Liver (tissue), 3 donors: Measurements from ENCODE around the gene LRRC9.

Experiments used
- FOXA1 ChIP-seq: IDR thresholded peaks from 2 replicates; pipeline ENCODE4 v1.6.1; 2016; ENCODE audit warnings: antibody characterized with exemption
- GABPA ChIP-seq, 2 donors: IDR thresholded peaks in 1 of 2; conservative IDR thresholded peaks in 1 of 2; 2 replicates each; pipeline ENCODE4 v1.6.1; 2016; ENCODE audit warnings: antibody characterized with exemption in 2 of 2, mild to moderate bottlenecking in 1 of 2, moderate library complexity in 1 of 2
- JUND ChIP-seq, 2 donors: IDR thresholded peaks; 2 replicates each; pipeline ENCODE4 v1.6.1; 2016; ENCODE audit warnings: antibody characterized with exemption in 2 of 2
- MAX ChIP-seq: IDR thresholded peaks from 2 replicates; pipeline ENCODE4 v1.6.1; 2016; ENCODE audit warnings: antibody characterized with exemption
- RAD21 ChIP-seq, 2 donors: IDR thresholded peaks; 2 replicates each; pipeline ENCODE4 v1.6.1; 2016; ENCODE audit warnings: antibody characterized with exemption in 2 of 2, mild to moderate bottlenecking in 2 of 2
- REST ChIP-seq: IDR thresholded peaks from 2 replicates; pipeline ENCODE4 v1.6.1; 2016; ENCODE audit warnings: antibody characterized with exemption, mild to moderate bottlenecking
- RXRA ChIP-seq, 2 donors: IDR thresholded peaks; 2 replicates each; pipeline ENCODE4 v1.6.1; 2017 to 2018; ENCODE audit warnings: antibody characterized with exemption in 2 of 2, mild to moderate bottlenecking in 1 of 2
- SP1 ChIP-seq: IDR thresholded peaks from 2 replicates; pipeline ENCODE4 v1.6.1; 2018; ENCODE audit warnings: antibody characterized with exemption, mild to moderate bottlenecking
- TAF1 ChIP-seq: conservative IDR thresholded peaks from 2 replicates; pipeline ENCODE4 v1.6.1; 2016; ENCODE audit warnings: antibody characterized with exemption, mild to moderate bottlenecking
- YY1 ChIP-seq: IDR thresholded peaks from 2 replicates; pipeline ENCODE4 v1.6.1; 2016; ENCODE audit warnings: antibody characterized with exemption, mild to moderate bottlenecking
- TF ChIP-seq, protein P1 (sequence below): fragments of 150-350 bp; IDR thresholded peaks from 2 replicates; pipeline ENCODE4 v1.5.1; 2017; ENCODE audit warnings: improper control_type of control experiment, low read depth, low read length; ENCODE audit not compliant: missing input control
- TF ChIP-seq, protein P2 (sequence below): IDR thresholded peaks from 2 replicates; pipeline ENCODE4 v1.6.1; 2016; ENCODE audit warnings: antibody characterized with exemption
- donor health status: healthy.
- donor health status: healthy.

- TF ChIP-seq, protein P1, sequence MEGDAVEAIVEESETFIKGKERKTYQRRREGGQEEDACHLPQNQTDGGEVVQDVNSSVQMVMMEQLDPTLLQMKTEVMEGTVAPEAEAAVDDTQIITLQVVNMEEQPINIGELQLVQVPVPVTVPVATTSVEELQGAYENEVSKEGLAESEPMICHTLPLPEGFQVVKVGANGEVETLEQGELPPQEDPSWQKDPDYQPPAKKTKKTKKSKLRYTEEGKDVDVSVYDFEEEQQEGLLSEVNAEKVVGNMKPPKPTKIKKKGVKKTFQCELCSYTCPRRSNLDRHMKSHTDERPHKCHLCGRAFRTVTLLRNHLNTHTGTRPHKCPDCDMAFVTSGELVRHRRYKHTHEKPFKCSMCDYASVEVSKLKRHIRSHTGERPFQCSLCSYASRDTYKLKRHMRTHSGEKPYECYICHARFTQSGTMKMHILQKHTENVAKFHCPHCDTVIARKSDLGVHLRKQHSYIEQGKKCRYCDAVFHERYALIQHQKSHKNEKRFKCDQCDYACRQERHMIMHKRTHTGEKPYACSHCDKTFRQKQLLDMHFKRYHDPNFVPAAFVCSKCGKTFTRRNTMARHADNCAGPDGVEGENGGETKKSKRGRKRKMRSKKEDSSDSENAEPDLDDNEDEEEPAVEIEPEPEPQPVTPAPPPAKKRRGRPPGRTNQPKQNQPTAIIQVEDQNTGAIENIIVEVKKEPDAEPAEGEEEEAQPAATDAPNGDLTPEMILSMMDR: peak; percentile 2
- TF ChIP-seq GABPA (IDR thresholded peaks at IDR 0.05 in 1 of 2, conservative IDR thresholded peaks at IDR 0.05 in 1 of 2): no peak
- no peak for TF ChIP-seq RAD21 (IDR thresholded peaks at IDR 0.05)
- no peak for TF ChIP-seq YY1
- TF ChIP-seq SP1: no peak
- TF ChIP-seq RXRA (IDR thresholded peaks at IDR 0.05): no peak
- no peak for TF ChIP-seq REST
- no peak for TF ChIP-seq FOXA1
- TF ChIP-seq MAX: no peak
- no peak for TF ChIP-seq JUND (IDR thresholded peaks at IDR 0.05)
- TF ChIP-seq TAF1: no peak
- TF ChIP-seq, protein P2, sequence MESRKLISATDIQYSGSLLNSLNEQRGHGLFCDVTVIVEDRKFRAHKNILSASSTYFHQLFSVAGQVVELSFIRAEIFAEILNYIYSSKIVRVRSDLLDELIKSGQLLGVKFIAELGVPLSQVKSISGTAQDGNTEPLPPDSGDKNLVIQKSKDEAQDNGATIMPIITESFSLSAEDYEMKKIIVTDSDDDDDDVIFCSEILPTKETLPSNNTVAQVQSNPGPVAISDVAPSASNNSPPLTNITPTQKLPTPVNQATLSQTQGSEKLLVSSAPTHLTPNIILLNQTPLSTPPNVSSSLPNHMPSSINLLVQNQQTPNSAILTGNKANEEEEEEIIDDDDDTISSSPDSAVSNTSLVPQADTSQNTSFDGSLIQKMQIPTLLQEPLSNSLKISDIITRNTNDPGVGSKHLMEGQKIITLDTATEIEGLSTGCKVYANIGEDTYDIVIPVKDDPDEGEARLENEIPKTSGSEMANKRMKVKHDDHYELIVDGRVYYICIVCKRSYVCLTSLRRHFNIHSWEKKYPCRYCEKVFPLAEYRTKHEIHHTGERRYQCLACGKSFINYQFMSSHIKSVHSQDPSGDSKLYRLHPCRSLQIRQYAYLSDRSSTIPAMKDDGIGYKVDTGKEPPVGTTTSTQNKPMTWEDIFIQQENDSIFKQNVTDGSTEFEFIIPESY: no peak
Observed at GRCh38 chr14:59882957-59883356, 37.0 kb upstream of the LRRC9 start.
